K562 (cell line): ENCODE data around the gene RERE. TPM values are rescaled to one million over a fixed set of nuclear protein-coding genes. Genes with fewer than 3 reads are reported as not detected.

Experiments
- ATAC-seq: fragments of 200-7000 bp; cut with Tn5 transposase; 3 replicates; pipeline ENCODE4 v1.9.1; 2020; ENCODE audit warnings: moderate library complexity
- BruUV-seq: library from RNA; stranded (reverse); fragments of 400-500 nt; replicated peaks from 2 replicates; lab custom pipeline; 2021; lab: Mats Ljungman, UMichigan
- CTCF ChIA-PET: fragments of 300-600 bp; formaldehyde crosslinking; extraction: SDS; loops from one replicate; lab custom pipeline; 2021; ENCODE audit warnings: low intra/inter-chr PET ratio; lab: Yijun Ruan, JAX
- POLR2A ChIA-PET: fragments of 300-600, 350-650 bp; sonication (Branson Sonifier 250); formaldehyde crosslinking; extraction: SDS; loops from one replicate; lab custom pipeline; 2021; ENCODE audit warnings: antibody characterized with exemption, inconsistent platforms; lab: Yijun Ruan, JAX
- DNase-seq, 4 experiments: peaks; one replicate each; pipeline versions ENCODE4 v3.0.0 to v3.0.0-alpha.2; 2011 to 2018; ENCODE audit warnings: low spot score in 3 of 4, mixed read lengths in 3 of 4; ENCODE audit errors: extremely low read depth in 1 of 4
- FAIRE-seq: peaks from 2 replicates; lab custom pipeline; 2011; peaks lifted over from hg19 to GRCh38; lab: Jason Lieb, UNC
- H2AFZ ChIP-seq: 2 replicates; pipeline ENCODE4 v1.6.0; 2011; ENCODE audit warnings: low read depth, low read length, control low read depth, inconsistent platforms
- H3K27ac ChIP-seq: fragments of 200-600 bp; 3 replicates; pipeline ENCODE4 v1.8.0; 2011; ENCODE audit warnings: low read depth, mild to moderate bottlenecking, control low read depth, inconsistent platforms, low read length, moderate library complexity, mixed read lengths; ENCODE audit errors: extremely low read depth
- H3K27me3 ChIP-seq, 2 experiments: fragments of 300-600 bp in 1 of 2; 2 replicates in 1 of 2; 3 replicates in 1 of 2; pipeline versions ENCODE4 v1.6.0 to v1.8.0; 2011; ENCODE audit warnings: inconsistent platforms in 2 of 2, low read length in 2 of 2, mild to moderate bottlenecking in 1 of 2, mixed read lengths in 1 of 2, moderate library complexity in 1 of 2; ENCODE audit not compliant: control insufficient read depth in 2 of 2, insufficient read depth in 2 of 2
- H3K36me3 ChIP-seq: fragments of 300-600 bp; 3 replicates; pipeline ENCODE4 v1.8.0; 2011; ENCODE audit warnings: mild to moderate bottlenecking, low read length, inconsistent platforms; ENCODE audit not compliant: control insufficient read depth, insufficient read depth
- H3K4me1 ChIP-seq, 2 experiments: fragments of 200-600 bp in 1 of 2; replicated peaks in 1 of 2; 2 replicates in 1 of 2; 3 replicates in 1 of 2; pipeline versions ENCODE4 v1.5.1 to v1.8.0; 2011; ENCODE audit warnings: inconsistent platforms in 2 of 2, low read length in 2 of 2, mild to moderate bottlenecking in 1 of 2, mixed read lengths in 1 of 2, moderate library complexity in 1 of 2; ENCODE audit not compliant: control insufficient read depth in 2 of 2, insufficient read depth in 2 of 2
- H3K4me2 ChIP-seq: 2 replicates; pipeline ENCODE4 v1.6.1; 2011; ENCODE audit warnings: low read length, control low read depth, inconsistent platforms, mixed read lengths; ENCODE audit not compliant: insufficient read depth
- H3K4me3 ChIP-seq: fragments of 200-600 bp; sonication (generic), shearing (Covaris generic); 2 replicates; pipeline ENCODE4 v1.5.1; 2016; ENCODE audit warnings: control low read depth, inconsistent platforms
- H3K79me2 ChIP-seq: fragments of 200-600 bp; 3 replicates; pipeline ENCODE4 v1.8.0; 2011; ENCODE audit warnings: low read length, inconsistent platforms; ENCODE audit not compliant: control insufficient read depth, insufficient read depth
- H3K9ac ChIP-seq, 2 experiments: 2 replicates each; pipeline versions ENCODE4 v1.6.0 to v1.6.1; 2011; ENCODE audit warnings: low read depth in 2 of 2, low read length in 2 of 2, control low read depth in 1 of 2, inconsistent platforms in 1 of 2, mild to moderate bottlenecking in 1 of 2, mixed read lengths in 1 of 2; ENCODE audit not compliant: insufficient read depth in 1 of 2
- H3K9me1 ChIP-seq: one replicate; pipeline ENCODE4 v1.6.0; 2011; ENCODE audit warnings: inconsistent platforms, mild to moderate bottlenecking, low read length, moderate library complexity; ENCODE audit not compliant: control insufficient read depth, insufficient read depth
- H3K9me3 ChIP-seq: replicated peaks from 2 replicates; pipeline ENCODE4 v1.5.1; 2011; ENCODE audit warnings: low read depth, low read length, inconsistent platforms; ENCODE audit not compliant: control insufficient read depth, insufficient read depth
- H4K20me1 ChIP-seq: replicated peaks from 2 replicates; pipeline ENCODE4 v1.6.1; 2011; ENCODE audit warnings: low read length, inconsistent platforms, mixed read lengths; ENCODE audit not compliant: control insufficient read depth, insufficient read depth
- DNMT1 ChIP-seq: fragments of 450-650 bp; IDR thresholded peaks from 2 replicates; pipeline ENCODE4 v1.6.1; 2016; ENCODE audit warnings: antibody characterized with exemption, mild to moderate bottlenecking
- ETV5 ChIP-seq: sonication (generic); formaldehyde crosslinking; IDR thresholded peaks from 2 replicates; pipeline ENCODE4 v1.4.0; 2020; ENCODE audit warnings: low read depth, mild to moderate bottlenecking, missing genetic modification reagents
- HDGF ChIP-seq: fragments of 450-650 bp; IDR thresholded peaks from 2 replicates; pipeline ENCODE4 v1.6.1; 2016
- MBD2 ChIP-seq: sonication (generic); IDR thresholded peaks from 2 replicates; pipeline ENCODE4 v1.6.1; 2016; ENCODE audit warnings: low read depth, borderline replicate concordance
- NCOA4 ChIP-seq: fragments of 450-650 bp; IDR thresholded peaks from 2 replicates; pipeline ENCODE4 v1.6.1; 2018; ENCODE audit warnings: mild to moderate bottlenecking; ENCODE audit not compliant: partially characterized antibody
- NFXL1 ChIP-seq: fragments of 450-650 bp; formaldehyde crosslinking; IDR thresholded peaks from 2 replicates; pipeline ENCODE4 v1.4.0; 2021; ENCODE audit warnings: mild to moderate bottlenecking
- NFYB ChIP-seq: IDR thresholded peaks from 2 replicates; pipeline ENCODE4 v1.6.1; 2011; ENCODE audit warnings: mild to moderate bottlenecking, moderate library complexity; ENCODE audit not compliant: insufficient read length; ENCODE audit errors: extremely low read depth
- NONO ChIP-seq, 2 experiments: fragments of 200-400 bp in 1 of 2; fragments of 450-650 bp in 1 of 2; formaldehyde crosslinking in 1 of 2; IDR thresholded peaks; 2 replicates each; pipeline ENCODE4 v1.6.1; 2017; ENCODE audit warnings: low read depth in 2 of 2, mild to moderate bottlenecking in 2 of 2, moderate library complexity in 2 of 2, low read length in 1 of 2
- RBM15 ChIP-seq: fragments of 200-400 bp; formaldehyde crosslinking; IDR thresholded peaks from 2 replicates; pipeline ENCODE4 v1.6.1; 2018; ENCODE audit warnings: mild to moderate bottlenecking, low read length, moderate library complexity; ENCODE audit not compliant: insufficient read depth
- RBM25 ChIP-seq: fragments of 200-400 bp; formaldehyde crosslinking; IDR thresholded peaks from 2 replicates; pipeline ENCODE4 v1.6.1; 2018; ENCODE audit warnings: low read length, low read depth, moderate library complexity; ENCODE audit not compliant: severe bottlenecking
- SMARCA4 ChIP-seq: fragments of 450-650 bp; IDR thresholded peaks from 2 replicates; pipeline ENCODE4 v1.6.1; 2016
- SRSF1 ChIP-seq: fragments of 200-400 bp; formaldehyde crosslinking; IDR thresholded peaks from 2 replicates; pipeline ENCODE4 v1.6.1; 2017; ENCODE audit warnings: mild to moderate bottlenecking, low read depth, low read length, moderate library complexity
- TEAD1 ChIP-seq, 2 experiments: fragments of 450-650 bp in 1 of 2; sonication (generic) in 1 of 2; formaldehyde crosslinking; IDR thresholded peaks; 2 replicates each; pipeline versions ENCODE4 v1.4.0 to v1.8.0; 2020 to 2022; ENCODE audit warnings: mild to moderate bottlenecking in 2 of 2, missing genetic modification reagents in 1 of 2
- THRAP3 ChIP-seq: fragments of 450-650 bp; IDR thresholded peaks from 2 replicates; pipeline ENCODE4 v1.6.1; 2016; ENCODE audit warnings: mild to moderate bottlenecking, inconsistent platforms, borderline replicate concordance
- ZNF695 ChIP-seq: fragments of 450-650 bp; formaldehyde crosslinking; IDR thresholded peaks from 2 replicates; pipeline ENCODE4 v1.4.0; 2020; ENCODE audit warnings: mild to moderate bottlenecking, moderate library complexity
- ZNF79 ChIP-seq: fragments of 250-450 bp; sonication (Bioruptor Pico); IDR thresholded peaks from 2 replicates; pipeline ENCODE4 v1.4.0; 2020; ENCODE audit warnings: low read depth, mild to moderate bottlenecking, moderate library complexity
- WGBS: fragments of 100-300 bp; shearing (Covaris generic); methylation state at CpG from one replicate; pipeline ENCODE4 v1.1.6; 2016; ENCODE audit warnings: low coverage, mixed read lengths; ENCODE audit not compliant: insufficient coverage; ENCODE audit errors: missing lambda C conversion rate; 5-methylcytosine and 5-hydroxymethylcytosine counted together
- in situ Hi-C: fragments of 300-500 bp; cut with MboI; formaldehyde crosslinking; loops from 4 replicates; pipeline ENCODE4 v1.15.0; 2018; ENCODE audit warnings: inconsistent platforms, mixed read lengths
- intact Hi-C: fragments of 100-400 bp; cut with micrococcal nuclease; formaldehyde crosslinking; loops from 2 replicates; pipeline ENCODE4 v1.14.2; 2022
- polyA plus RNA-seq, 8 experiments: library from polyadenylated mRNA; depleted of rRNA in 4 of 8; stranded (reverse) in 5 of 8; unstranded in 3 of 8; fragments of >200 nt; fragmentation: Nextera tagmentation in 2 of 8; fragmentation: Illumina TruSeq in 1 of 8; extraction: Ambion mirVana in 2 of 8; extraction: Trizol in 1 of 8; gene quantifications; 2 replicates each; pipeline versions ENCODE4 v1.2.1 to v1.2.3, GENCODE V29; 2011 to 2014; ENCODE audit warnings: inconsistent platforms in 1 of 8, missing spikeins in 1 of 8
- total RNA-seq, 7 experiments: library from RNA; depleted of rRNA in 6 of 7; stranded (reverse); fragments of >200 nt in 6 of 7; fragmentation: Illumina TruSeq in 2 of 7; extraction: Trizol in 2 of 7; gene quantifications; 2 replicates each; pipeline versions ENCODE4 v1.2.1 to v1.2.3, GENCODE V29; 2011 to 2021; ENCODE audit warnings: low replicate concordance in 1 of 7
- TF ChIP-seq, protein P1 (sequence below): fragments of 150-350 bp; IDR thresholded peaks from 2 replicates; pipeline ENCODE4 v1.6.1; 2014; ENCODE audit warnings: low read depth, mild to moderate bottlenecking, low read length, borderline replicate concordance
- TF ChIP-seq, protein P2 (sequence below): fragments of 250-450 bp; sonication (Bioruptor Pico); IDR thresholded peaks from 2 replicates; pipeline ENCODE4 v1.5.0; 2022; ENCODE audit warnings: mild to moderate bottlenecking

RERE gene
- total and polyA plus RNA-seq, 9 of the 15 experiments (the other 6 are each of a cell fraction or from before 2014, with no cell fraction given) = 3.0 to 51.5 (median 13.4) TPM

DNA sequence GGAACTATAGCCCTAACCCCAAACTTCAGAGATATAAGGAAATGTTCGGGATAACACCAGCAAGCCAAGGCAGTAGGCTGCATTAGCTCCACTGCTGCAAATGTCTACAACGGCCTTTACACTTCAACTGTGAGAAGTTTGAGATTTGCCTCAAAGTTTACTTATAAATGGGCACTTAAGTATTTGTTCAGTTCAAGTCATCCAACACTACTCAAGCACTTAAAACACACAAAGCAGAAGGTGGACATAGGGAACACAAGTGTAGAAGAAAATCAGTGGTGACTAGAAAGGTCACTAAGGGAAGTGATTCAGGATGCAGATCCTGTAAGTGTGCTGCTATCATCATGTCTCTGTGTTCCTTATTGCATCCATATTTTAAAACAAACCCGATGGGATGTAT, 278.9 kb downstream of the RERE start:
- peaks cover 7% of the 10 kb centered on the region; the same call in 1 of the 3 replicates for H3K36me3 ChIP-seq
- peaks cover 3 to 20% of the 10 kb centered on the region in 2 experiments; a peak in 3 of 5 replicates for H3K4me1 ChIP-seq
- DNase-seq (no peak), FAIRE-seq (no peak), ATAC-seq (no peak)
- in situ Hi-C loops (no loop called here), intact Hi-C loops (no loop called here)
- 69% methylated on average over 3 of the region's 3 CpGs for WGBS
- TF ChIP-seq TEAD1 (CRISPR knock-in tag; IDR thresholded peaks at IDR 0.05) (no peak), RBM15 (no peak), MBD2 (no peak), SRSF1 (no peak), ZNF695 (no peak), ZNF79 (no peak), DNMT1 (no peak), NCOA4 (no peak), HDGF (no peak), ETV5 (CRISPR knock-in tag) (no peak), THRAP3 (no peak), RBM25 (no peak), NFXL1 (CRISPR knock-in tag) (no peak), NFYB (no peak), SMARCA4 (no peak), NONO (IDR thresholded peaks at IDR 0.05; ENCODE audit: low read depth in 2 of 2, low read length in 1 of 2) (no peak)
- TF ChIP-seq, protein P1, sequence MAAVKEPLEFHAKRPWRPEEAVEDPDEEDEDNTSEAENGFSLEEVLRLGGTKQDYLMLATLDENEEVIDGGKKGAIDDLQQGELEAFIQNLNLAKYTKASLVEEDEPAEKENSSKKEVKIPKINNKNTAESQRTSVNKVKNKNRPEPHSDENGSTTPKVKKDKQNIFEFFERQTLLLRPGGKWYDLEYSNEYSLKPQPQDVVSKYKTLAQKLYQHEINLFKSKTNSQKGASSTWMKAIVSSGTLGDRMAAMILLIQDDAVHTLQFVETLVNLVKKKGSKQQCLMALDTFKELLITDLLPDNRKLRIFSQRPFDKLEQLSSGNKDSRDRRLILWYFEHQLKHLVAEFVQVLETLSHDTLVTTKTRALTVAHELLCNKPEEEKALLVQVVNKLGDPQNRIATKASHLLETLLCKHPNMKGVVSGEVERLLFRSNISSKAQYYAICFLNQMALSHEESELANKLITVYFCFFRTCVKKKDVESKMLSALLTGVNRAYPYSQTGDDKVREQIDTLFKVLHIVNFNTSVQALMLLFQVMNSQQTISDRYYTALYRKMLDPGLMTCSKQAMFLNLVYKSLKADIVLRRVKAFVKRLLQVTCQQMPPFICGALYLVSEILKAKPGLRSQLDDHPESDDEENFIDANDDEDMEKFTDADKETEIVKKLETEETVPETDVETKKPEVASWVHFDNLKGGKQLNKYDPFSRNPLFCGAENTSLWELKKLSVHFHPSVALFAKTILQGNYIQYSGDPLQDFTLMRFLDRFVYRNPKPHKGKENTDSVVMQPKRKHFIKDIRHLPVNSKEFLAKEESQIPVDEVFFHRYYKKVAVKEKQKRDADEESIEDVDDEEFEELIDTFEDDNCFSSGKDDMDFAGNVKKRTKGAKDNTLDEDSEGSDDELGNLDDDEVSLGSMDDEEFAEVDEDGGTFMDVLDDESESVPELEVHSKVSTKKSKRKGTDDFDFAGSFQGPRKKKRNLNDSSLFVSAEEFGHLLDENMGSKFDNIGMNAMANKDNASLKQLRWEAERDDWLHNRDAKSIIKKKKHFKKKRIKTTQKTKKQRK = no peak
- TF ChIP-seq, protein P2, sequence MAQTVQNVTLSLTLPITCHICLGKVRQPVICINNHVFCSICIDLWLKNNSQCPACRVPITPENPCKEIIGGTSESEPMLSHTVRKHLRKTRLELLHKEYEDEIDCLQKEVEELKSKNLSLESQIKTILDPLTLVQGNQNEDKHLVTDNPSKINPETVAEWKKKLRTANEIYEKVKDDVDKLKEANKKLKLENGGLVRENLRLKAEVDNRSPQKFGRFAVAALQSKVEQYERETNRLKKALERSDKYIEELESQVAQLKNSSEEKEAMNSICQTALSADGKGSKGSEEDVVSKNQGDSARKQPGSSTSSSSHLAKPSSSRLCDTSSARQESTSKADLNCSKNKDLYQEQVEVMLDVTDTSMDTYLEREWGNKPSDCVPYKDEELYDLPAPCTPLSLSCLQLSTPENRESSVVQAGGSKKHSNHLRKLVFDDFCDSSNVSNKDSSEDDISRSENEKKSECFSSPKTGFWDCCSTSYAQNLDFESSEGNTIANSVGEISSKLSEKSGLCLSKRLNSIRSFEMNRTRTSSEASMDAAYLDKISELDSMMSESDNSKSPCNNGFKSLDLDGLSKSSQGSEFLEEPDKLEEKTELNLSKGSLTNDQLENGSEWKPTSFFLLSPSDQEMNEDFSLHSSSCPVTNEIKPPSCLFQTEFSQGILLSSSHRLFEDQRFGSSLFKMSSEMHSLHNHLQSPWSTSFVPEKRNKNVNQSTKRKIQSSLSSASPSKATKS (CRISPR knock-in tag) = no peak
- no peak overlapping the region for H3K4me2 ChIP-seq
- peaks cover 4% of the 10 kb centered on the region; the same call in 2 of the 3 replicates for H3K79me2 ChIP-seq
- no peak overlapping the region for H3K27ac ChIP-seq
- no peak overlapping the region for H3K9ac ChIP-seq
- BruUV-seq = no TSS peak
- no peaks in the 10 kb centered on the region for H3K9me1 ChIP-seq
- no peak overlapping the region for H2AFZ ChIP-seq
- H3K4me3 ChIP-seq = no peak overlapping the region
- CTCF ChIA-PET = no interaction called here
- POLR2A ChIA-PET = interaction anchor here (0.6 to 1.3 kb wide), 2 partner anchors 11 to 176 kb away, joined by 3 to 6 read pairs; no protein-coding TSS in a partner anchor
- peaks cover 1% of the 10 kb centered on the region; the same call in 1 of the 2 replicates for H3K9me3 ChIP-seq
- H4K20me1 ChIP-seq = no peaks in the 10 kb centered on the region
- no peaks in the 10 kb centered on the region for H3K27me3 ChIP-seq
